Measurements from ENCODE around the gene RECK.

Gene RECK

DNA sequence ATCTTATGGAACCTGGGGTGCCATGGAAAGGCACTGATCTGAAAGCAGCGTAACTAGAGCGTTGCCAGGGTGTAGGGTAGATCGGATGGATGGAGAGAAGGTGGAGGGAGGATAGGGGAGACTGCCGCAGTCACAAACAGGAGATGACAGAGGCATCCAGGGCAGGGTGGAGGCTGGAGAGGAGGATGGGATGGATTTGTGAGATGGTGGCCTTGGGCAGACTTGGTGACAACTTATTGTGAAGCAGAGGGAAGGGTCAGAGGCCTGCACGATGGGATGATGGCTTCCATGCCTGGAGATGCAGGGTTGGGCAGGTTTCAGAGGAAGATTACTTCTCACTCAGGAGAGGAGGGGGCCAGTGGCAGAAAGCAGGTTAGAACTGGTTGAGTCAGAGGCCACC is 102.2 kb downstream of the RECK start:
- CTCF ChIA-PET = interaction anchor here (0.9 to 9.8 kb wide), 7 partner anchors 8 to 37 kb away, joined by 3 to 106 read pairs (median 5); no protein-coding TSS in a partner anchor
- Histone ChIP-seq H3K27me3 (replicated peaks in 2 of 5; ENCODE audit: control insufficient read depth in 4 of 5, insufficient read depth in 5 of 5, low read length in 4 of 5) (peaks cover 0 to 17% (median 2%) of the 10 kb centered on the region in 5 experiments), H3K4me1 (ENCODE audit: control extremely low read depth in 1 of 4, control insufficient read depth in 4 of 4, insufficient read depth in 4 of 4, low read length in 3 of 4) (peaks cover 6 to 77% (median 69%) of the 10 kb centered on the region in 4 experiments), H3K36me3 (ENCODE audit: control insufficient read depth in 4 of 4, insufficient read depth in 4 of 4, low read length in 3 of 4) (no peaks in the 10 kb centered on the region), H3K27ac (ENCODE audit: insufficient read depth in 1 of 2, low read depth in 1 of 2, low read length in 2 of 2, poor library complexity in 1 of 2, severe bottlenecking in 2 of 2) (no peak overlapping the region), H3K9me3 (ENCODE audit: control extremely low read depth in 1 of 5, control insufficient read depth in 4 of 5, insufficient read depth in 2 of 5, low read depth in 1 of 5, low read length in 4 of 5) (no peaks in the 10 kb centered on the region), H3K4me3 (ENCODE audit: control insufficient read depth in 1 of 7, extremely low read depth in 1 of 7, insufficient read depth in 4 of 7, low read depth in 2 of 7, low read length in 6 of 7) (no peak overlapping the region)
- POLR2A ChIA-PET = interaction anchor here (1.9 kb wide), 1 partner anchor 12 kb away, joined by 6 read pairs; no protein-coding TSS in a partner anchor
- no peak for DNase-seq
- 100% methylated on average over 5 of the region's 5 CpGs for WGBS (ENCODE audit: insufficient coverage)

DNA sequence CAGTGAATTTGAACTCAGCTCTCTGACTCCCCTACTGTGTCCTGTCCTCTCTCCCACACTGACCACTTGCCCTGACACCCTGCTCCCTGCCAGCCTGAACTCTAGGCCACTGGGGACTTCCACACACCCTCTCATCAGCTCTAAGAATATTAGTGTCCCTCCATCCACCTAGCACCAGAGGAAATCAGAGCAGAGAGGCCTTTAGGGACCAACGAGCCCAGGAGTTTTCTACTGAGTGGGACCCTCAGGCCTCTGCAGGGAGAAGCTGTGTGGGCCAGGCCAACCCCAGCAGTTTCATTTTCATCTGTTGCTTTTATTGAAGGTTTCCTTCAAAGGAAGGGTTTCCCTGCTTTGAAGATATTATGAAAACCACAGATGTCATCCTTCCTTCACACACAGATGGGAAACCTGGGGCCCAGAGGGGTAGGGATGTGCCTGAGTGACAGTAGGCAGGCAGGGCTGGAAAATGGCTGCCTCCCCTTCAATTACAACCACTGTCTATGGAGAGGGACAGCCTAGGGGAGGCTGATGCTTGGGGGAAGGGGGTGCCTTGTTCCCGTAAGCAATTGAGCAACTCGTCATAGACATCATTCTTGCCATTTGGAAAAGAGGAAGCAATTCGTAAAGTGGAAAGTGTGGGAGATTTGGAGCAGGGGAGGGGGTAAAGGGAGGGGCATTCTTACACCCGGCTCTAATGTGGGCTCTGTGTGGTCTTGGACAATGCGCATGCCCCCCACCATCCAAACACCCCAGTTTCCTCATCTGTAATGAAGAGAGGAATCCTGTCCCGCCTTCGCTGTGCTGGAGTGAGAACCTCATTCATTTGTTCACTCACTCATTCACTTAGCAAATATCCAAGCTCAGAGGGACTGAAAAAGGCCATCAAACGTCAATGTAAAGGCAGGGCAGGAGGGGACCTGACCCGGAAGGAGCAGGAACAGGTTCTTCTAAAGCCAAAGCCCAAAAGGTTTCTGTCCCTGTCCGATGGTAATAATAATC is 103.7 kb downstream of the RECK start:
- peak in 2 of 3 donors; percentile 43 to 56 for DNase-seq
- CTCF ChIA-PET = interaction anchor here (0.8 to 9.8 kb wide), 9 partner anchors 8 to 49 kb away, joined by 3 to 106 read pairs (median 5); no protein-coding TSS in a partner anchor
- no peaks in the 10 kb centered on the region for H3K36me3 ChIP-seq (ENCODE audit: control insufficient read depth in 4 of 4, insufficient read depth in 4 of 4, low read length in 3 of 4)
- peaks cover 0 to 17% (median 0%) of the 10 kb centered on the region in 5 experiments for H3K27me3 ChIP-seq (replicated peaks in 2 of 5; ENCODE audit: control insufficient read depth in 4 of 5, insufficient read depth in 5 of 5, low read length in 4 of 5)
- H3K9me3 ChIP-seq (ENCODE audit: control extremely low read depth in 1 of 5, control insufficient read depth in 4 of 5, insufficient read depth in 2 of 5, low read depth in 1 of 5, low read length in 4 of 5) = no peaks in the 10 kb centered on the region
- H3K4me3 ChIP-seq (ENCODE audit: control insufficient read depth in 1 of 7, extremely low read depth in 1 of 7, insufficient read depth in 4 of 7, low read depth in 2 of 7, low read length in 6 of 7) = peak overlapping the region in 3 of 7 experiments; percentile 21 to 36 (median 29)
- WGBS (ENCODE audit: insufficient coverage) = 61% methylated on average over 5 of the region's 11 CpGs
- peak overlapping the region in 1 of 2 experiments; percentile 45 for H3K27ac ChIP-seq (ENCODE audit: insufficient read depth in 1 of 2, low read depth in 1 of 2, low read length in 2 of 2, poor library complexity in 1 of 2, severe bottlenecking in 2 of 2)
- peaks cover 16 to 91% (median 84%) of the 10 kb centered on the region in 4 experiments for H3K4me1 ChIP-seq (ENCODE audit: control extremely low read depth in 1 of 4, control insufficient read depth in 4 of 4, insufficient read depth in 4 of 4, low read length in 3 of 4)
- POLR2A ChIA-PET = interaction anchor here (0.6 to 1.9 kb wide), 4 partner anchors 11 to 1044 kb away, joined by 3 to 6 read pairs (median 3); partner anchors contain the start of gene CLTA

DNA sequence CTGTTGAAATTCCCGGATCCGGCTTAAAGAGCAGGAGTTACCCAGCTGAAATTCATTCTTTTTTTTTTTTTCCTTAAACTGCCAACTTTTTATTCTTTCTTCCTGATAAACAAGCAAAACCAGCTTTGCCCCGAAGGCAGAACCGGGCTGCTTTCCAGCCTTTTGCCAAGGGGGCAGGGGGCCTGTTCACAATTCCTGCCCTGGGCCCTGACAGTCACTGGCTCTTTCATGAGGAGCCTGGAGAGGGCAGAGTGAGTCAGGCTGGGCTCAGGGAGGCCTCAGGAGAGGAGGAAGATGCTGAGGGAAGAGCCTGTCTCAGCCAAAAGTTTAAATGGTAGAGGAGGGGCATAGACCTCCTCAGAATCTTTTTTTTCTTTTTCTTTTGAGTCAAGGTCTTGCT is 104.6 kb downstream of the RECK start:
- Histone ChIP-seq H3K9me3 (ENCODE audit: control extremely low read depth in 1 of 5, control insufficient read depth in 4 of 5, insufficient read depth in 2 of 5, low read depth in 1 of 5, low read length in 4 of 5) (peaks cover 0 to 8% (median 3%) of the 10 kb centered on the region in 5 experiments), H3K4me1 (ENCODE audit: control extremely low read depth in 1 of 4, control insufficient read depth in 4 of 4, insufficient read depth in 4 of 4, low read length in 3 of 4) (peaks cover 18 to 85% (median 78%) of the 10 kb centered on the region in 4 experiments), H3K27me3 (replicated peaks in 2 of 5; ENCODE audit: control insufficient read depth in 4 of 5, insufficient read depth in 5 of 5, low read length in 4 of 5) (peaks cover 0 to 10% (median 0%) of the 10 kb centered on the region in 5 experiments), H3K27ac (ENCODE audit: insufficient read depth in 1 of 2, low read depth in 1 of 2, low read length in 2 of 2, poor library complexity in 1 of 2, severe bottlenecking in 2 of 2) (no peak overlapping the region), H3K4me3 (ENCODE audit: control insufficient read depth in 1 of 7, extremely low read depth in 1 of 7, insufficient read depth in 4 of 7, low read depth in 2 of 7, low read length in 6 of 7) (no peak overlapping the region), H3K36me3 (ENCODE audit: control insufficient read depth in 4 of 4, insufficient read depth in 4 of 4, low read length in 3 of 4) (peaks cover 0 to 5% (median 1%) of the 10 kb centered on the region in 4 experiments)
- CTCF ChIA-PET = interaction anchor here (1.4 to 9.8 kb wide), 3 partner anchors 14 to 49 kb away, joined by 4 to 106 read pairs (median 32); no protein-coding TSS in a partner anchor
- POLR2A ChIA-PET = interaction anchor here (0.6 kb wide), 1 partner anchor 381 kb away, joined by 7 read pairs; no protein-coding TSS in a partner anchor
- no peak for DNase-seq
- 82% methylated on average over 3 of the region's 4 CpGs for WGBS (ENCODE audit: insufficient coverage)

- Histone ChIP-seq H3K27ac (ENCODE audit: insufficient read depth in 1 of 2, low read depth in 1 of 2, low read length in 2 of 2, poor library complexity in 1 of 2, severe bottlenecking in 2 of 2) (no peak overlapping the region), H3K27me3 (replicated peaks in 2 of 5; ENCODE audit: control insufficient read depth in 4 of 5, insufficient read depth in 5 of 5, low read length in 4 of 5) (peaks cover 0 to 10% (median 0%) of the 10 kb centered on the region in 5 experiments), H3K4me1 (ENCODE audit: control extremely low read depth in 1 of 4, control insufficient read depth in 4 of 4, insufficient read depth in 4 of 4, low read length in 3 of 4) (peaks cover 18 to 80% (median 75%) of the 10 kb centered on the region in 4 experiments), H3K9me3 (ENCODE audit: control extremely low read depth in 1 of 5, control insufficient read depth in 4 of 5, insufficient read depth in 2 of 5, low read depth in 1 of 5, low read length in 4 of 5) (peaks cover 0 to 8% (median 5%) of the 10 kb centered on the region in 5 experiments), H3K36me3 (ENCODE audit: control insufficient read depth in 4 of 4, insufficient read depth in 4 of 4, low read length in 3 of 4) (peaks cover 0 to 10% (median 2%) of the 10 kb centered on the region in 4 experiments), H3K4me3 (ENCODE audit: control insufficient read depth in 1 of 7, extremely low read depth in 1 of 7, insufficient read depth in 4 of 7, low read depth in 2 of 7, low read length in 6 of 7) (no peak overlapping the region)
- ChIA-PET CTCF (interaction anchor here (1.4 to 9.8 kb wide), 3 partner anchors 14 to 48 kb away, joined by 4 to 106 read pairs (median 32); no protein-coding TSS in a partner anchor), POLR2A (interaction anchor here (0.6 kb wide), 1 partner anchor 381 kb away, joined by 7 read pairs; no protein-coding TSS in a partner anchor)
- no peak for DNase-seq
- 95% methylated on average over 5 of the region's 7 CpGs for WGBS (ENCODE audit: insufficient coverage)
Observed at GRCh38 chr9:36141761-36142160, 105.0 kb downstream of the RECK start.

DNA sequence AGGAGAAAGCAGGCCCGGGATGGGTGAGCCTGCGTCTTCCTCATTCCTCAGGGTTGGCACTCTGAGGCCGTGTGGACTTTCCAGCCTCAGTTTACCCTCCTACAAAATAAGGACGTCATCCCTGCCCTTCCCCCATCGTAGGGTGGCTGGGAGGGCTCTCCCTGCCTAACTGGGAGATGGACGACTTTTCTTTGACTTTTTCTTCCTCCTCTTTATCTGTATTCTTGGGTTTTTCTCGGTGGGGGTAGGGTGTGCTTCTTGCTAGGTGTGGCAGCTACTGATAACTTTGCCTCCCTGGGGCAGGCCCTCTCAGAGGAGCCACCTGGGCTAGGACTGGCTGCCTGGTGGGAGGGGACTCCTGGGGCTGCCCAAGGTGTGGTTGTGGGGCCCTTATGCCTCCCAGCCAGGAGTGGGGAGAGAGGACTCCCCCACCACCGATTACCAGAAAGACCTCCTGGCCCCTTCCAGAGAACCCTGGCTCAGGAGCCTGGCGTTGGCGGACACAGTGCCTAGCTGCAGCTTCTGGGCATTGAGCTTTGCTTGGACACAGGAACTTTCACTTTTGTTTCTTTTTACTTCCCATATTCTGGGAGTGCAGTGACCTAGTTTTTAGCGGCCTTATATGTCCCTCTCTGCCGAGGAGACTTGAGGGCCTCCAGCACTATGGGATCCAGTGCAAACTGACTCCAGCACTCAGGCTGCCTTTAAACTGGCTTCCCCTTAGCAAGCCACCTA is 106.0 kb downstream of the RECK start:
- Histone ChIP-seq H3K4me3 (ENCODE audit: control insufficient read depth in 1 of 7, extremely low read depth in 1 of 7, insufficient read depth in 4 of 7, low read depth in 2 of 7, low read length in 6 of 7) (peak overlapping the region in 5 of 7 experiments; percentile 17 to 68 (median 32)), H3K36me3 (ENCODE audit: control insufficient read depth in 4 of 4, insufficient read depth in 4 of 4, low read length in 3 of 4) (peaks cover 0 to 10% (median 2%) of the 10 kb centered on the region in 4 experiments), H3K27me3 (replicated peaks in 2 of 5; ENCODE audit: control insufficient read depth in 4 of 5, insufficient read depth in 5 of 5, low read length in 4 of 5) (peaks cover 0 to 3% (median 0%) of the 10 kb centered on the region in 5 experiments), H3K27ac (ENCODE audit: insufficient read depth in 1 of 2, low read depth in 1 of 2, low read length in 2 of 2, poor library complexity in 1 of 2, severe bottlenecking in 2 of 2) (peak overlapping the region; percentile 59 to 80), H3K9me3 (ENCODE audit: control extremely low read depth in 1 of 5, control insufficient read depth in 4 of 5, insufficient read depth in 2 of 5, low read depth in 1 of 5, low read length in 4 of 5) (peaks cover 0 to 8% (median 5%) of the 10 kb centered on the region in 5 experiments), H3K4me1 (ENCODE audit: control extremely low read depth in 1 of 4, control insufficient read depth in 4 of 4, insufficient read depth in 4 of 4, low read length in 3 of 4) (peaks cover 18 to 76% (median 66%) of the 10 kb centered on the region in 4 experiments)
- DNase-seq = peak in 2 of 3 donors; percentile 71 to 78
- POLR2A ChIA-PET = interaction anchor here (1.7 kb wide), 1 partner anchor 20 kb away, joined by 4 read pairs; no protein-coding TSS in a partner anchor
- 64% methylated on average over 4 of the region's 12 CpGs for WGBS (ENCODE audit: insufficient coverage)
- CTCF ChIA-PET = interaction anchor here (0.9 to 9.8 kb wide), 6 partner anchors 13 to 47 kb away, joined by 3 to 106 read pairs (median 6); no protein-coding TSS in a partner anchor

GRCh38 chr9:36143245-36143641 is 106.5 kb downstream of the RECK start:
- Histone ChIP-seq H3K27me3 (replicated peaks in 2 of 5; ENCODE audit: control insufficient read depth in 4 of 5, insufficient read depth in 5 of 5, low read length in 4 of 5) (no peaks in the 10 kb centered on the region), H3K36me3 (ENCODE audit: control insufficient read depth in 4 of 4, insufficient read depth in 4 of 4, low read length in 3 of 4) (peaks cover 0 to 11% (median 2%) of the 10 kb centered on the region in 4 experiments), H3K4me3 (ENCODE audit: control insufficient read depth in 1 of 7, extremely low read depth in 1 of 7, insufficient read depth in 4 of 7, low read depth in 2 of 7, low read length in 6 of 7) (peak overlapping the region in 4 of 7 experiments; percentile 16 to 68 (median 33)), H3K9me3 (ENCODE audit: control extremely low read depth in 1 of 5, control insufficient read depth in 4 of 5, insufficient read depth in 2 of 5, low read depth in 1 of 5, low read length in 4 of 5) (peaks cover 0 to 8% (median 5%) of the 10 kb centered on the region in 5 experiments), H3K27ac (ENCODE audit: insufficient read depth in 1 of 2, low read depth in 1 of 2, low read length in 2 of 2, poor library complexity in 1 of 2, severe bottlenecking in 2 of 2) (peak overlapping the region; percentile 59 to 80), H3K4me1 (ENCODE audit: control extremely low read depth in 1 of 4, control insufficient read depth in 4 of 4, insufficient read depth in 4 of 4, low read length in 3 of 4) (peaks cover 18 to 73% (median 65%) of the 10 kb centered on the region in 4 experiments)
- 63% methylated on average over 12 of the region's 13 CpGs for WGBS (ENCODE audit: insufficient coverage)
- ChIA-PET POLR2A (interaction anchor here (0.5 to 1.7 kb wide), 2 partner anchors 19 to 199 kb away, joined by 3 to 4 read pairs; no protein-coding TSS in a partner anchor), CTCF (interaction anchor here (0.9 to 9.8 kb wide), 6 partner anchors 13 to 46 kb away, joined by 3 to 106 read pairs (median 6); no protein-coding TSS in a partner anchor)
- no peak for DNase-seq
